GM18511 (cell line): ENCODE results near the gene ZNF174.

ENCODE experiments used
- ATAC-seq: cut with Tn5 transposase; IDR thresholded peaks from one replicate; pipeline ENCODE4 v1.9.1; 2021; ENCODE audit warnings: mild to moderate bottlenecking, moderate library complexity; ENCODE audit not compliant: unreplicated experiment

ZNF174 gene

DNA sequence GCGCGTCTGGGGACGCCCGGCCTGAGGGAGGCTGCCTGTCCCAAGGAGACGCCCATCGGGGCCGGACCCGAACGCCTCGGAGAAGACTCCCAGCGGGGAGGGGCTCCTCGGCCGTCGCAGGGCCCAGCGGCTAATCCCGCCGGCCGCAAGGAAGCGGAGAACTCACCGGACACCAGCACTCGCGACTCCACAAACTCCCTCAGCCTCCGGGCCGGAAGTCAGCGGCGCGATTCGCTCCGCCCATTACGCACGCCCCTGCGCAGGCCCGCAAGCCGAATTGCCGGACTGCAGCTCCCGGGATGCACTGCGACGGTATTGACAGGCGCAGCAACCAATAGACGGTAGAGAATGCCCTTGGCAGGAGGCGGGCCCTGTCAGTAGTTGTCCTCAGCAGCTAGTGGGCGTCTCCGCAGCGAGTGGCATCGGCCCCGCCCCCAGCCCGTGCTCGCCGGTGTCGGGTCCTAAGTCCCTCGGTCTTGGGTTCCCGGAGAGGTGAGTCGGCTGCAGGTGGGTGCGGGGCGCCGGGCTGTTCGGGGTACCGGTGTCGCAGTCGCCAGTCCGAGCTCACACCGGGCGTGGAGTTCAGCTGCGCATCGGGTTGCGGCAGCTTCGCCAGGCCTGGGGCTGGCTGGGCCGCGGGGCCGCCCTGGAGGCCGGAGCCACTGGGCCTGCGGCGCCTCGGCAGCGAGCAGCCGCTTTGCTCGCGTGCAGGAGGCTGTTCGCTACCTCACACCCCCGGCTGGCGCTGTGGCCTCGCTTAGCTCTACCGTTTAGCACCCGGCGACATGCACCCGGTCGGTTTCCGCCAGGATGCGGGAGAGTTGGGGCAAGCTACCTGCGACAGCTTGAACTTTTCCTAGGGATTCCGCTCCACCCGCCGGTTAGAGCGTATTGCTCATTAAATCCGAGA is at the start of gene ZNF174, which contains the start of gene ZSCAN32:
ZNF174 (plus strand) TSS at position 437 of the 910 bp plus-strand sequence. CDS start 790 bp downstream, outside the sequence.
ZSCAN32 (minus strand) TSS at position 226 of the 910 bp plus-strand sequence. CDS start 3,447 bp downstream, outside the sequence.
- peak; percentile 98 for ATAC-seq

DNA sequence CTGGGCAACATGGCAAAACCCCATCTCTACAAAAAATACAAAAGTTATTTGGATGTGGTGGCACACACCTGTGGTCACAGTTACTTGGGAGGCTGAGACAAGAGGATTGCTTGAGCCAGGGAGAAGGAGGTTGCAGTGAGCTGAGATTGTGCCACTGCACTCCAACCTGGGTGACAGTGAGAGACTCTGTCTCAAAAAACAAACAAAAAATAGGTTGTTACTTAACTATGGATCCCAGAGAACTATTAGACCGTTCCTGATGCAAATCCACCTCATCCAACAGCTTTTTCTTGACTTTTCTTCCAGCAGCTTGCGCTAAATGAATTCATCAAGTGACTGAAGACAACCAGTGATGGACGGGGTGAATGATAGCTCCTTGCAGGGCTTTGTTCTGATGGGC is 45.4 kb upstream of the ZNF174 start, which contains the start of gene OR2C1:
OR2C1 (plus strand) TSS at position 301 of the 400 bp plus-strand sequence; CDS start at position 353, 52 bp downstream.
- no peak for ATAC-seq

GRCh38 chr16:3356118-3356517 is 44.9 kb upstream of the ZNF174 start:
- ATAC-seq = no peak

- ATAC-seq = no peak
Measured at GRCh38 chr16:3358871-3359270, 42.1 kb upstream of the ZNF174 start.

DNA sequence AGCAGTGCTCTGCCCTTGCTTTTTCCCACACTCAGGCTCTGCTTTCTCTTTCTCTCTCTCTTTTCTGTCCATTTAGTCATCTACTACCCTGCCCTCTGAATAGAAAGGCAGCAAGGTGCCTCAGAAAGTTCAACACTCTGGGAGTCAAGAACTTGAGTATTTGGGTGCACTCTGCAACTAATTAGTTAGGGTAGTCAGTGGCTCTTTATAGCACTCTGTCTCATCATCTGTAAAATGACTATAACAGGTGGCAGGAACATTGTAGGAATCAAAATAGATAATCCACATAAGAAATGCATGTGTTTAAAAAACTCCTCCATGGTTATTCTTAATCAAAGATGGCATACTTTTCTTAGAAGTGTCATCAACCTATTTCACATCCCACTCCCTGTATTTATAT is 38.1 kb upstream of the ZNF174 start:
- ATAC-seq = no peak

DNA sequence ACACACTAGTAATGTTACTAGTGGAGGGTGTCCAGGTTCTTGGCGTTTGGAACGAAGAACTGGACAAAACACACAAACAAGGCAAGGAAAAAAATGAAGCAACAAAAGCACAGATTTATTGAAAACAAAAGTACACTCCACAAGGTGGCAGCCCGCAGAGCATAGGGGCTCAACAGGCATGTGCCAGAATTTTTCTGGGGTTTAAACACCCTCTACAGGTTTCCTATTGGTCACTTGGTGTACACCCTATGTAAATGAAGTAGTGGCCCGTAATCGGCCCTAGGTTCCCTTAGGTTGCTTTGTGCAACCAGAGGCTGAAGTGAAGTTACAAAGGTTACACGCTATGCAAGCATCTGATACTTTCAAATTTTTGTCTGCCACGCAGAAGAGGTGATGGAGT is 37.2 kb upstream of the ZNF174 start:
- ATAC-seq = no peak

DNA sequence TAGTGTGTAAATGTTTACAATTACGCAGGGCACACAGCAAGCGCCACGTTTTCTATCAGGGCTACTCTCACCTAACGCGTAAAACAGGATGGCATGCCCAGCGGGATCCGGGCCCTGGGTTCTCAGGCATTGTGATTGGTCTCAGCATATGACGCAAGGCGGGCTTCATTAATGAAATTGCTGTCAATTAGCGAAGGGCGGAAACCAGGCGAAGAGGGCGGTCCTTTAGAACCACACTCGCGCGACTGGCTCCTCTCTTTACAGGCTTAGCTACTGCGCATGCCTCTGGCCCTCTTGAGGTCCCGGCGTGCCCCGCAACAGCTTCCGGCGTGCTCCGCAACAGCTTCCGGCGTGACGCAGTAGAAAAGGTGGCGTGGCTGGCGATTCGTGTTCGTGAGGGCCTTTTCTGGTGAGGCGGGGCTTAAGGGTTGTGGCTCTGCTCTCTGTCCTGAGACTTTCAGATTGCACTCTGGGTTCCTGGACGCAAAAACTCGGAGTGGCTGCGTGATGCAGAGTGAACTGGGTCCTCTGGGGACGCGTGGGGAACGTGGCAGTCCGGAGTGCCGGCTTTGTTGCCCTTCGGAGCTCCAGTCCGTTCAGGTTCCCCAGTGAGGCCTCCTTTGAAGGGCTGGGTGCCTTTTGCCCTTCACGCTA is 36.1 kb upstream of the ZNF174 start:
- ATAC-seq = peak; percentile 71

GRCh38 chr16:3369073-3369472 is 31.9 kb upstream of the ZNF174 start:
- ATAC-seq = no peak

DNA sequence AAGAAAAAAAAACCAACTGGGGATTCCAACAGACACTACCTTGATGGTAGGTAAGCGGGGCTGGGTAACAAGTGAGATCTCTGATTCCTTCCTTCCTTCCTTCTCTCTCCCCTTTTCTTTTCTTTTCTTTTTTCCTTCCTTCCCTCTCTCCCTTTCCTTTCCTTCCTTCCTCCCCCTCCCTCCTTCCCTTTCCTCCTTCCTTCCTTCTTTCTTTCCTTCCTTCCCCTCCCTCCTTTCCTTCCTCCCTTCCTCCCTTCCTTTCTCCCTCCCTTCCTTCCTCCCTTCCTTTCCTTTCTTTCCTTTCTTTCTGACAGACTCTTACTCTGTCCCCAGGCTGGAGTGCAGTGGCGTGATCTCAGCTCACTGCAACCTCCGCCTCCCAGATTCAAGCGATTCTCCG is 25.3 kb upstream of the ZNF174 start:
- ATAC-seq = no peak

DNA sequence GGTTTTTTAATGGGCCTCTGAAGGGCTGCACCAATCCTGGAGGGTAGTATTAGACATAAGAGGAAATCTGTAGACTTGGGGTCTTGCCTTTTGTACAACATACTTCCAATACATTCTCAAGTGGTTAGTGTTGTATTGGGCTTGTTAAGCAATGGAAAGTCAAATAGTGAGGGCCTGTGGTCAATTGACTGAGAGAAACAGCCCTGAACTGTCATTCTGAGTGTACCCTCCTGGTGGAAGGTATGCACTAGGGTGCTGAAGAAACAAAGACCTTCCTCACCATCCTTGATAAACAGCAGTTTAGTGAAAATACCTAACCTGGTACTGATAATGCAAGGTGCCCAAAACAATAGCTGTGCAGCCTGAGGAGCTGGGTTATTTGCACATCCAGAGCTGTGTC is 23.1 kb upstream of the ZNF174 start:
- no peak for ATAC-seq

DNA sequence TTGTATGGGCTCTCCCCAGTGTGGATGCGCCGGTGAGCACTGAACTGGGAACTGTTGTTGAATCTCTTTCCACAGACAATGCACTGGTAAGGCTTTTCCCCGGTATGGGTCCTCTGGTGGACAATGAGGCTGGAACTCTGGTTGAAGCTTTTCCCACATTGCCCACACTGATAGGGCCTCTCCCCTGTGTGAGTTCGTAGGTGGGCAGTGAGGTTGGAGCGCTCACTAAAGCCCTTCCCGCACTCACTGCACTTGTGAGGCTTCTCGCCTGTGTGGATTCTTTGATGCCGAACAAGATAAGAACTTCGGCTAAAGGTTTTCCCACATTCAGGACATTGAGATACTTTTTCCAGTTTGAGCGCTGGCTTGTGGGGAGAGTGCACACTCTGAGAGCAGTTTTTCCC is 18.0 kb upstream of the ZNF174 start:
- no peak for ATAC-seq

DNA sequence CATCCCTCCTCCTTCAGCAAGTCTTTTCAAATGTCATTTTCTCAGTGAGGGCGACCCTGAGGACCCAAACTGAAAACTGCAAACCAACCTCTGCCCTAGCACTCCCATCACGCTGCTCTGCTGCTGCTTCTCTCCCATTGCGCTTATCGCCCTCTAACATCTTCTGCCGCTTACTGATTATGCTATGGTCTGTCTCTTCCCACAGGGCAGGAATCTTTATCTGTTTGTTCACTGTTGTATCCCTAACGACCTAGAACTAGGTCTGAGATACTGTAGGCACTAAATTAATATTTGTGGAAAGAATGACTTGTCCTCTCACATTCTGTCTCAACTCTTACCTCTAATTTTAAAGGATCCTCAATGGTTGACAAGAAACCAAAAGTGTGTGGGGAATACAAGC is 12.7 kb upstream of the ZNF174 start:
- ATAC-seq = no peak

DNA sequence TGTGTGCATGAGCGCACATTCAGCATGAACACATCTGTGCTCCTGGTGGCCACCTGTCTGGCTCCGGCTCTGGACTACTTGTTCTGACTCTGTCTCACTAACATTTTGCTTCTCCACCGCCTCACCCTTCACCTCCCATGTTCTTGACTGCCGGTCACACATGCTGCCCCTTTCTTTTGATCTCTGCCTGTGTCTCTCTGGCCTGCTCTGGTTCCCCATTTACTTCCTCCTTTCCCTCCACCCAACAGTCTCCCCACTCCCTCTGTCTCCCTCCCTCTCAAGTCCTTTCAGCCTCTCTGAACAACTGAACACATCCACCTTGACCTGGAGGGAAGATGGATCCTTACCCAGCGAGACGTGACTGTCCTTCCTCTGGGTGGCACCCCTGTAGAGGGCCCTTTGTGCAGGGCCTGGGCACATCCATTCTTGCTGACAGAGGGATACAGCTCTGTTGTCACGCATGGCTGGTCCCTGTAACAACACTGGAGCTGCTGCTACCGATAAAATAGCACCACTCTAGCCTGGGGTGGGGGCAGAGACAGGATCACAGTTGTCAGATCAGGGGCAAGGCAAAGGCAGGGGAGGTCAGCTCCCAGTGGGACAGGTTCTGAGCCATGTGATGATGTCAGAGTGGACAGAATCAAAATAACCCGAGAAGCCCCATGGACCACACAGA is 11.2 kb upstream of the ZNF174 start:
- ATAC-seq = no peak

DNA sequence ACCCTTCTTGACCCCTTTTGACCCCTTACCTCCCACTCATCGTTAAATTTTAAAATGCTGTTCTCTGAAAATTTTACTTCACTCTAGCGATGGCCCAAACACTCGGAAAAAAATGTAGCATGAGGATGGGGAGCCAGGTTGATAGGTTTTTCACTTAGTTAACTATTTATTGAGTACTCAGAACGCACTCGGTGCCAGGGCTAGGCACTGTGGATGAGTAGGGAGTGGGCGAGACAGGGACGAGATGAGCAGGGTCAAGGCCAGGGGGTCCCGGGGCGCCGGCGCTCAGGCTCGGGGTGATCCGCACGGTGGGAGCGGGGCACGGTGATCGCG is 603 bp upstream of the ZNF174 start:
- no peak for ATAC-seq

DNA sequence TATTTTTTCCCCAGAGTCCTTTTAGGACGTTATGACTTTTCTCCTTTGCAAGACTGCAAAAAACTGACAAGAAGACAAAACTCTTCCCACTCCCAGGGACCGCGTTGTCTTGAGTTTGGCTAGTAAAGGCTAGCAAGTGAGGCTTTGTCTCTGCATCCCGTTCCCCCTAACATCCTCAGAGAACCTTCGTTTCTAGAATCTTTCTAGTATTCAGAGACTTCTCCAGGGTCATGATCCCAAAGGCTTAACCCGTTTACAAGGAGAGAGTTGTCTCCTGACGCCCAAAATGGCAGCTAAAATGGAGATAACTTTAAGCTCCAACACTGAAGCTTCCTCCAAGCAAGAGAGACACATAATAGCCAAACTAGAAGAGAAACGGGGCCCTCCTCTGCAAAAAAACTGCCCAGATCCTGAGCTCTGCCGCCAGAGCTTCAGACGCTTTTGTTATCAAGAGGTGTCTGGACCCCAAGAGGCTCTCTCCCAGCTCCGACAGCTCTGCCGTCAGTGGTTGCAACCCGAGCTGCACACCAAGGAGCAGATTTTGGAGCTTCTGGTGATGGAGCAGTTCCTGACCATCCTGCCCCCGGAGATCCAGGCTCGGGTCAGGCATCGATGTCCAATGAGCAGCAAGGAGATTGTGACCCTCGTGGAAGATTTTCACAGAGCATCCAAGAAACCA is 843 bp downstream of the ZNF174 start:
- no peak for ATAC-seq

GRCh38 chr16:3408561-3409197 is 7.7 kb downstream of the ZNF174 start:
- no peak for ATAC-seq

GRCh38 chr16:3413730-3414379 is 12.8 kb downstream of the ZNF174 start:
- ATAC-seq = no peak

DNA sequence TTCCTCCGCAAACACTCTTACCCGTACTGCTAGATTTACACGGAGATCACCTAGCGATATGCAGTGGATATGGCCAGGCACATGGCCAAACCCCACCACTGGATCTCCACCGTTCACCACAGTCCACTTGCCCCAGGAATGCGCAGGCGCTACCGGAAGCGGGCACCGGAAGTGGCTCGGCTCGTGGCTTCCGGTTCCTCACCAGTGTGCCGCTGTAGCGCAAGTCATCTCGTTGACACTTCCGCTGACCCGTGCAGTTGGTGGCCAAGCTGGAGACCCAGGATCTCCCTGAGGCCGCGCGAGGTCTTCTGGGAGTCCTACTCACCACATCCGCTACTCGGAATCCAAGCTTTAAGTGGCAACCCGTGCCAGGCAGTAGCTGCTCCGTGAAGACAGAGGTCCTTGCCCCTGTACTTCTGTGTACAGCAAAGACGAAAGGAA is 30.8 kb downstream of the ZNF174 start:
- ATAC-seq = no peak

DNA sequence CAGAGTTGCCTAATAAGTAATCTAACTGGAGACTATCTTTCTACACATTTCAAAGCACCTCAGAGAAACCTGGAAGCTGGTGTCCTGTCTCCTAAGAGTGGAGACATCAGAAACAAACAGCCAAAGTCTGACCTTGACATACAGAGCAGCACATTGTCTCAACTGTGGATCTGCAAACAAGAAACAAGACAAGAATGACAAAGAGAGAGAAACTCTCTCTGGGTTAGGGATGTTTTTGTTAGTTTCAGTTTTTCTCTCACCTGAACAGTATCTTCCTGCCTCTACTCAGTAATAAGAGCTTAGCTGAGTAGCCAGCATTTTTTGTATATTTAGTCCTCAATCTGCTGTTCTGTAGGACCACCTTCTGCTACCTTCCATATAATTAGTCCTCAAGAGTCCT is 33.4 kb downstream of the ZNF174 start:
- no peak for ATAC-seq

GRCh38 chr16:3439637-3440036 is 38.6 kb downstream of the ZNF174 start:
- ATAC-seq = no peak
